ENCODE results near the gene CDKN2C.
"Not testable (repeated sequence)": the region's sequence is repeated elsewhere in the genome, so short reads cannot be mapped to it uniquely, and the experiment has no call there.

The CDKN2C gene

GRCh38 chr1:50979937-50980336, 9.9 kb downstream of the CDKN2C start:
- no peak for DNase-seq (ENCODE audit: low read depth in 2 of 2)

GRCh38 chr1:50980505-50980904, 10.5 kb downstream of the CDKN2C start:
- DNase-seq (ENCODE audit: low read depth in 2 of 2): no peak

GRCh38 chr1:50981741-50982140, 11.7 kb downstream of the CDKN2C start:
- DNase-seq (ENCODE audit: low read depth in 2 of 2): no peak

- DNase-seq (ENCODE audit: low read depth in 2 of 2): no peak
These were observed 12.6 kb downstream of the CDKN2C start for GRCh38 chr1:50982611-50983010.

GRCh38 chr1:50983219-50983802, 13.3 kb downstream of the CDKN2C start:
- DNase-seq (ENCODE audit: low read depth in 2 of 2): no peak

- no peak for DNase-seq (ENCODE audit: low read depth in 2 of 2)
These were observed 15.0 kb downstream of the CDKN2C start for GRCh38 chr1:50985094-50985493.

- DNase-seq (ENCODE audit: low read depth in 2 of 2): no peak
These were observed 16.6 kb downstream of the CDKN2C start for GRCh38 chr1:50986653-50987052.

- no peak for DNase-seq (ENCODE audit: low read depth in 2 of 2)
These were observed 19.6 kb downstream of the CDKN2C start for GRCh38 chr1:50989694-50990093.

GRCh38 chr1:50992532-50993318, 22.7 kb downstream of the CDKN2C start:
- DNase-seq (ENCODE audit: low read depth in 2 of 2): no peak

GRCh38 chr1:50993645-50994044, 23.6 kb downstream of the CDKN2C start:
- no peak for DNase-seq (ENCODE audit: low read depth in 2 of 2)

- DNase-seq (ENCODE audit: low read depth in 2 of 2): no peak
These were observed 25.0 kb downstream of the CDKN2C start for GRCh38 chr1:50994997-50995396.

- no peak for DNase-seq (ENCODE audit: low read depth in 2 of 2)
These were observed 25.6 kb downstream of the CDKN2C start for GRCh38 chr1:50995651-50996050.

GRCh38 chr1:50996083-50996482, 26.0 kb downstream of the CDKN2C start:
- no peak for DNase-seq (ENCODE audit: low read depth in 2 of 2)

- not testable (repeated sequence) for DNase-seq (ENCODE audit: low read depth in 2 of 2)
These were observed 29.3 kb downstream of the CDKN2C start for GRCh38 chr1:50999375-50999774.

GRCh38 chr1:51000160-51000559, 30.1 kb downstream of the CDKN2C start:
- DNase-seq (ENCODE audit: low read depth in 2 of 2): no peak

- DNase-seq (ENCODE audit: low read depth in 2 of 2): no peak
These were observed 30.6 kb downstream of the CDKN2C start for GRCh38 chr1:51000651-51001050.

- no peak for DNase-seq (ENCODE audit: low read depth in 2 of 2)
These were observed 32.5 kb downstream of the CDKN2C start for GRCh38 chr1:51002516-51002915.

- DNase-seq (ENCODE audit: low read depth in 2 of 2): not testable (repeated sequence)
These were observed 35.5 kb downstream of the CDKN2C start for GRCh38 chr1:51005549-51005948.

- DNase-seq (ENCODE audit: low read depth in 2 of 2): no peak
These were observed 39.3 kb downstream of the CDKN2C start for GRCh38 chr1:51009381-51009780.

GRCh38 chr1:51014878-51015277, 44.8 kb downstream of the CDKN2C start:
- no peak for DNase-seq (ENCODE audit: low read depth in 2 of 2)

- DNase-seq (ENCODE audit: low read depth in 2 of 2): no peak
These were observed 49.8 kb downstream of the CDKN2C start for GRCh38 chr1:51019811-51020210.

All from stimulated activated CD8-positive, alpha-beta memory T cell treated with anti-CD3 and anti-CD28 coated beads, Interleukin-7, amount 100 ng/mL, for 4 hours (primary cell).